ENCODE measurements around the gene ACSF3.
"Not testable (repeated sequence)": the region's sequence is repeated elsewhere in the genome, so short reads cannot be mapped to it uniquely, and the experiment has no call there.

Gene ACSF3

DNA sequence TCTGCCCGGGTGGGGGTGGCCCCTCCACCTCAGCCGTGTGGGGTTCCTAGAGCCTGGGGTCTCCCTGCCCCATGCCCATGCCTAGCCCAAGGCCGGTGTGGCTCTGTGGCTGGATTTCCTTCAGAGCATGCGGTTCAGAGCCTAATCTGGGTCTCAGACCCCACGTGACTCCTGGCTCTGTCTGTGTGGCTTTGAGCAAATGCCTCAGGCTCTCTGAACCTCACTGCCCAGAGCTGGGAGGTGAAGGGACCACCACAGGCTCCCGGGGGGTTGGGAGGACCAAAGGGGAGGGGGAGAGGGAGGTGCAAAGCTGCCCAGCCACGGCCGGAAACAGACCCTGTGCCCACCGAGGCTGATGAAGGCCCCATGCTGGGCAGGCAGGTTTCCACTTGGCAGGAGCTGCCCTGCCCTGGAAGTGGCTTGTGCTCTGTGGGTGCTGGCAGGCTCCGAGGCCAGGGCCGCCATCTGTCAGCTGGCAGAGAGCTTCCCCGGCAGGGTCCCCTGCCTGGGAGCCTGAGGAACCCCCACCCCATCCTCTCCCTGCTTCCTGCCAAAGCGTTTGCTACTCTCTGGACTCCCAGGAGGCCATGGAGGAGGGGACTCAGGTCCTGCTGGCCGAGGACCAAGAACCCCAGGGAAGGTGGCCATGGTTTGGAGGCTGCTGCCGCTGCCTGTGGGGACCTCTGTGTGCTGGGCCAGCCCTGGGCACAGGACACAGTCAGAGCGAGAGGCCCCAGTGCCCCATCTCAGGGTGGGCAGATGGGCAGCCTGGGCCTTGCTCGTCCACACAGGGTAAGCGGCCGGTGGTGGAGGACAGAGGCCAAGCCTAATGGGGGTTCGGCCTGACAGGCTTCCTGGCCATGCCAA lies 81.9 kb downstream of the ACSF3 start:
- no peak for DNase-seq (ENCODE audit: low read depth)

GRCh38 chr16:89176147-89176690 lies 82.6 kb downstream of the ACSF3 start:
- no peak for DNase-seq (ENCODE audit: low read depth)

- no peak for DNase-seq (ENCODE audit: low read depth)
Observed at GRCh38 chr16:89176717-89177116, 83.1 kb downstream of the ACSF3 start.

DNA sequence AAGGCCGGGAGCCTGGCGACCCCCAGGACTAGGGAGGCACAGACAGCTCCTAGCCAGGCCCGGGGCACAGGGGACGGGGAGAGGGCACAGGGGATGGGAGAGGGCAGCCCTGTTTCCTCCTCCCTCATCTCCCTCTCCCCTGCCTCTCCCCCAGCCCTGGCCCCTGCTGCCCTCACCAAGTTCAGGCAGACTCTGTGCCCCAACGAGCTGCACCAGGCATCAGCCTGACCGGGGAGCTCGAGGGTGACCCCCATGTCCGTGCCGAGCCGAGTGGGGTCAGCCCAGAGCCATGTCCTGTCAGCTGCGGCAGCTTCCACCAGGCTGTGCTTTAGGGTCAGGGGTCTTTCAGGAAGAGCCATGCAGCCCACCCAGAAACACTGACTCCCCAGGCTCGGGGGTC lies 83.8 kb downstream of the ACSF3 start:
- no peak for DNase-seq (ENCODE audit: low read depth)

GRCh38 chr16:89178453-89179147 lies 84.9 kb downstream of the ACSF3 start:
- no peak for DNase-seq (ENCODE audit: low read depth)

GRCh38 chr16:89179148-89179484 lies 85.5 kb downstream of the ACSF3 start:
- DNase-seq (ENCODE audit: low read depth), result no peak

DNA sequence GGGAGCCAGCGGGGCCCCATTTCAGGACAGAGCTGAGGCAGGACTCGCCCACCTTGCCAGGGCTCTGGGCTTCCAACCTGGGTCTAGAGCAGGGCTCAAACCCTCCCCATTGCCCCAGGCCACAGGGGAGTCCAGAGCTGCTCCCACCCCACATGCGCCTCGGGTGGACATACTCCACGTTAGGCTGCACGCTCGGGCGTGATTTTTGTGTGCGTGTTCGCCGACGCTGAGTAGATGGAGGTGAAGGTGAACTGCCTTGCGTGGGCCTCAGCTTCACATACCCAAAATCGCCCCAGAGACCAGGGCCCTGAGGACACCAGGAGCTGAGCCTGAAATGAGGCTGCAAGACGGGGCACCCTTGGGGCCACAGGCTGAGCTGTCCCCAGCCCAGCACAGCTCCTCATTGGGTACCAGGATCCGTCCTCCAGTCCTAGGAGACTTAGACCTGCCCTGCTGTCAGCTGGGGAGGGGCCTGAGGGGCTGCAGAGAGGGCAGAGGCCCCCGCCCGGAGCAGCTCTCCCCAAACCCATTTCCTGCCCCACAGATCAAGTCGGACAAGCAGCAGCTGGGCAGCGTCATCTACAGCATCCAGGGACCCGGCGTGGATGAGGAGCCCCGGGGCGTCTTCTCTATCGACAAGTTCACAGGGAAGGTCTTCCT lies 86.1 kb downstream of the ACSF3 start:
- no peak for DNase-seq (ENCODE audit: low read depth)

- no peak for DNase-seq (ENCODE audit: low read depth)
Observed at GRCh38 chr16:89183463-89183862, 89.8 kb downstream of the ACSF3 start.

DNA sequence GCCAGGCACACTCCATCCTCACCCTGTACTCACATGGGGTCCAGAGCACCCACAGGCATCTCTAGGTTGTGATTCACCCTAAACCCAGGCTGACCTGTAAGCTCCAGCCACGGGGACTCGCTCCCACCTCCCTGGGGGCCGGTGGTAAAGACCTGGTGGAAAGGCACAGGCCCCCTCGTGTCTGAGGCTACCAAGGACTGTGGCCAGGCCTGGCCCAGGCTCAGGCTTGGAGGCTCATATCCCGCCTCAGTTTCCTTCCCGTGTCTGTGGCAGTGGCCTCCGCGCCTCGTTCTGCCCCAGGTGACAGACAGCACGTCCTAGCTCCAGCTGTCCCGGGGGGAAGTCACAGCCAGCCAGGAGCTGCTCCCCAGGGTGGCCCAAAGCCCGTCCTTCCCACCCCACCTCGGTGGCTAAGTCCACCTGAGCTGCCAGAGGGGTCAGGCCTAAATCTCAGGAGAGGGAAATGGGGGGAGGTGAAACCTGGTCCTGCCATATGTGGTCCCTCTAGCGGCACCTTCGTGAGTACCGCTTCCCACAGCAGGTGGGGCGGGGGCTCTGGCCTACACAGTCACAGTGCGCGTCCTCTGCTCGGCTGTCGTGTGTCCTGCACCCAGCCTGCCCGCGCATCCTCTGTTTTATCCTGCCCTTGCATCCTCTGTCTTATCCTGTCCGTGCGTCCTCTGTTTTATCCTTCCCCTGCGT lies 90.5 kb downstream of the ACSF3 start:
- no peak for DNase-seq (ENCODE audit: low read depth)

DNA sequence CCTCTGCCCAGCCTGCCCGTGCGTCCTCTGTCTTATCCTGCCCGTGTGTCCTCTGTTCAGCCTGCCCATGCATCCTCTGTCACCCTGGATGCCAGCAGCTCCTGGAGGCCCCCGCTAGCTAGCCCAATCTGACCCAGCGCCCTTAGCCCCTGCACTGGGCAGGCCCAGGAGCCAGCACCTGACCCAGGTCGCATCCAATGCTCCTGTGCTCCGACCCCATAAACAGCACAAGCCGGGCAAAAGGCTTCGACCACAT lies 91.0 kb downstream of the ACSF3 start:
- no peak for DNase-seq (ENCODE audit: low read depth)

DNA sequence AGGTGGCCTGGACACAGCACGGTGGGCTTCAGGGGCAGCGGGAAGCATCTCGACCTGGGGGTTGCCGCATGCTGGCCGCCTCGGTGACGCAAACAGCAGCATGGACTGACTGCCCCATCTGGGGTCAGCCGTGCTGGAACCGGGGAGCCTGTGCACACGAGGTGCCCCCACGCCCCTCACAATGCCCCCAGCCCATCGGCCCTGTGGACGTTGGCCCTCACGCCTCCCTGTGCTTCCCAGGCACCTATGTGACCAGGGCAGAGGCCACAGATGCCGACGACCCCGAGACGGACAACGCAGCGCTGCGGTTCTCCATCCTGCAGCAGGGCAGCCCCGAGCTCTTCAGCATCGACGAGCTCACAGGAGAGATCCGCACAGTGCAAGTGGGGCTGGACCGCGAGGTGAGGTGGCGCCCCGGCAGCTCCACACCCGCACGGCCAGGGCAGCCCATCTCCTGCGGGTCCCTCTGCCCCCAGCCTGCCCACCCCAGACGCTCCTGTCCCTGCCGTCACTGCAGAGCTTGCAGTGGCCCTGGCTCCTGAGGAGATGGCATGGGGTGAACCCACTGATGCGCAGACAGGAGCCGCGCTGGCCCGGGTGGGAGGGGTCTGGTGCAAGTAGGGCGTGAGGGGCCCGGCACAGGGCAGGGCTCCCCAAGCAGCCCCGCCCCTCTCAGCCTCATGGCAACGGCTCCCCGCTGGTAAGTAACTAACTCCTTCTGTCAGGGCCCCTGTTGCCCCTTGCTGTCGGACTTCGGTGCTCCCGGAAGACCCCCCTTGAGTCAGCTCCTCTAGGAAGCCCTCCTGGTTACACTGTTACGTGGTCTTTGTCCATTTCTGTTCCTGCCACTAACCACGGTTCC lies 91.5 kb downstream of the ACSF3 start:
- DNase-seq (ENCODE audit: low read depth), result no peak

- not testable (repeated sequence) for DNase-seq (ENCODE audit: low read depth)
Observed at GRCh38 chr16:89185887-89186592, 92.4 kb downstream of the ACSF3 start.

DNA sequence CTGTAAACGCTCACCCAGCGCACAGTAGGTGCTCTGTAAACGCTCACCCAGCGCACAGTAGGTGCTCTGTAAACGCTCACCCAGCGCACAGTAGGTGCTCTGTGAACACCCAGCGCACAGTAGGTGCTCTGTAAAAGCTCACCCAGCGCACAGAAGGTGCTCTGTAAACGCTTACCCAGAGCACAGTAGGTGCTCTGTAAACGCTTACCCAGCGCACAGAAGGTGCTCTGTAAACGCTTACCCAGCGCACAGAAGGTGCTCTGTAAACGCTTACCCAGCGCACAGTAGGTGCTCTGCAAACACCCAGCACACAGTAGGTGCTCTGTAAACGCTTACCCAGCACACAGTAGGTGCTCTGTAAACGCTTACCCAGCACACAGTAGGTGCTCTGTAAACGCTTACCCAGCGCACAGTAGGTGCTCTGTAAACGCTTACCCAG lies 93.0 kb downstream of the ACSF3 start:
- not testable (repeated sequence) for DNase-seq (ENCODE audit: low read depth)

DNA sequence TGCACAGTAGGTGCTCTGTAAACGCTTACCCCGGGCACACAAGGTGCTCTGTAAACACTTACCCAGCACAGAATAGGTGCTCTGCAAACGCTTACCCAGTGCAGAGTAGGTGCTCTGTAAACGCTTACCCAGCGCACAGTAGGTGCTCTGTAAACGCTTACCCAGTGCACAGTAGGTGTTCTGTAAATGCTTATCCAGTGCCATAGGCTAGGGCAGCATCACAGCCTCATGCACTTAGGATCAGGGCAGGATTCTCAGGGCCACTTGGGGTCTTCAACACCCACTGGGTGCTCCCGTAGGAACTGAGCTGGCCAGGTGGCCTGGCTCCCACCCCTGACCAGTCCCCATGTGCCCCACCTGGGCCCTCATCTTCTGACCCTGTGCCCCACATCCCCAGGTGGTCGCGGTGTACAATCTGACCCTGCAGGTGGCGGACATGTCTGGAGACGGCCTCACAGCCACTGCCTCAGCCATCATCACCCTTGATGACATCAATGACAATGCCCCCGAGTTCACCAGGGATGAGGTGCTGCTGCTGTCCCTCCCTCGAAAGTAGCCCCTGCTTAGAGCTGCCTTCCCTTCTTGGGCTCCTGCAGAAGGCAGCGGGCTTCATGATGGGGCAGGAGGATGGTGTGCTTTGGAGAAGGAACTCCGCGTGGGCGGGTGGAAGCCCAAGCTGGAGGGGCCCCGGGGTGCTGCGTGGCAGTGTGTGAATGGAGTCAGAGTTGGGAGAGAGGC lies 93.5 kb downstream of the ACSF3 start:
- peak; percentile 47 for DNase-seq (ENCODE audit: low read depth)

GRCh38 chr16:89187770-89188392 lies 94.2 kb downstream of the ACSF3 start:
- DNase-seq (ENCODE audit: low read depth), result peak; percentile 29

GRCh38 chr16:89188471-89189357 lies 95.1 kb downstream of the ACSF3 start:
- DNase-seq (ENCODE audit: low read depth), result not testable (repeated sequence)

DNA sequence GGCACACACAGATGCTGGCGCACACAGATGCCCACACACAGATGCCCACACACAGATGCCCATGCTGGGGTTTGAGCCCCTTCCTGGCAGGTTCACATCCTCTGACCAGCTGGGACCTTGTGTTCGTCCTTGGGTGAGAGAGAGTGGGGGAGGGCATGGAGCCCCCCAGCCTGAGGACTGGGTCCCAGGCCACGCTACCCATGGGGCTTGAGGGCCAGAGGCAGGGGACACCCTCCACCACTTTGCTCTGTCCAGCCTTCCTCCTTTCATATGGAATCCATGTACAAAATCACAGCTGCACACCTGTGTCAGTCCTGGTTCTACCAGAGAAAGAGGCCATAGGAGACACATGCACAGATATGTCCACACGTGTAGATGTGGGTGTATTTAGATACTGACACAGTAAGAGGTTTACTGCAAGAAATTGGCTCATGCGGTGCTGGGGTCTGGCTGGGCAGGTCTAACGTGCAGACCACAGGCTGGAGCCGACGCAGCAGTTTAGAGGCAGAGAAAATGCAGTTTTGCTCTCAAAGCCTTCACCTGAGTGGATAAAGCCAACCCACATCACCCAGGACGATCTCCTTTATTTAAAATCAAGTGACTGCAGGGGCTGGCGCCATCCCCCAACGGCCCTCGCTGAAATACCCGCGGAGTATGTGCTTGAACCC lies 95.8 kb downstream of the ACSF3 start:
- DNase-seq (ENCODE audit: low read depth), result no peak
